ENCODE results near the gene TXNL4B.
"Not testable (repeated sequence)": the region's sequence is repeated elsewhere in the genome, so short reads cannot be mapped to it uniquely, and the experiment has no call there.

TXNL4B gene

GRCh38 chr16:72072514-72073342 lies 20.7 kb downstream of the TXNL4B start:
- no peak for DNase-seq

GRCh38 chr16:72068930-72069329 lies 24.5 kb downstream of the TXNL4B start:
- DNase-seq: no peak

DNA sequence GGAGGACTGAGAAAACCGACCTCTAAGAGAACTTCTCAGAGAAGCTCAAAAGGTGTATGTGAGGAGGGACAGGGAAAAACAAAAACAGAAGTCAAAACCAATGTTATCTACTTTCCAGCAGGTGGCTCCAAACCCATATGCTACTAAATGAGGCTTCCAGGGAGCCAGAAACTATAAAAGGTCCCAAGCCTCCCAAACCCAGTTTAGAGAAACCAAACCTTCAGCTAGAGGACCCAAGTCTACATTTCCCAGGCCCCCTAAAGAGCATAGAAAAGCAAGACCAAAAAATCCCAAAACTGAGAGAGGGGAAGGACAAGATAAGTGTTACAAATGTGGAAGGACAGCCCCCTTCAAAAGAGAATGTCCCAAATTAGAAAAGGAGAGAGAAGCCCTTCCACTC lies 26.7 kb downstream of the TXNL4B start:
- no peak for DNase-seq

DNA sequence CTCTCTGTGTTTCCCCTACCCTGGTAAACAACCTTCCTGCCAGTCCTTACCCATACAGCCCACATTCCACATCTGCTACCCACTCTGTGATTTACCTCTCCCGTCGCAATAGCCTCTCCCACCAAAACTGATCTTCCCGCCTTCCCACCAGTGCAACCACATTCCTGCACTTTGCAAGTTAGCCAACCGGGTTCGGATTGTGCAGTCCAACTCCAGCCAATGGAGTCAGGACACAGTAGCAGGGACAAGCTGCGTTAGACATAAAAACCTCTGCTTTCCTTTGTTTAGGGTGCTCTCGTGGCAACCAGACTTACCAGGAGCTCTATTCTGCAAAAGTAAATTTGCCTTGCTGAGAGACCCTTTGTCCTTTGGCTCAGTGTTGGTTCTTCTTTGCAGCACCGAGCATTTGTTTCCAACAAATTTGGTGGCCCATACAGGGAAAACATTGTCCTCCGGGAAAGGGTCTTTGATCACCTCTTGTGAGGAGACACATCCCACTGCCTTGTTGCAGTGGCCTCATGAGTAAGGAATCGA lies 29.0 kb downstream of the TXNL4B start:
- DNase-seq: no peak

DNA sequence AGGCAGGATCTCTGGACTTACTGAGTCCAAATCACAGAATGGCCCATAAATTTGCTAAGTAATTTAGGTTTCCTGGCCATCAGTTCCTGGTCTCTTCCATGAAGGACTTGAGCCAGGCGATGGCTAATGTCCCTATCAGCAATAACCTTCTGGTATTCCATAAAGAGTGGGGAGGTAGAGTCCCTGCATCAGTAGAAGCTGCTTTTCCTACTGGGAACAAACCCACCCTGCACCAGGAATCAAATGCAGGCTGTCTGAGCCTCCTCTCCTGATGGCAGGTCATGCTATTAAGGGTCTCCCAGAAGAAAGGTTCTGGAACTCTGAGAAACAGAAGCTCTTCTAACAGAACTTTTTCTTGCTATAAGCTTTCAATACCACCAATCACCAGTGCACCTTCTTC lies 31.9 kb downstream of the TXNL4B start:
- no peak for DNase-seq

DNA sequence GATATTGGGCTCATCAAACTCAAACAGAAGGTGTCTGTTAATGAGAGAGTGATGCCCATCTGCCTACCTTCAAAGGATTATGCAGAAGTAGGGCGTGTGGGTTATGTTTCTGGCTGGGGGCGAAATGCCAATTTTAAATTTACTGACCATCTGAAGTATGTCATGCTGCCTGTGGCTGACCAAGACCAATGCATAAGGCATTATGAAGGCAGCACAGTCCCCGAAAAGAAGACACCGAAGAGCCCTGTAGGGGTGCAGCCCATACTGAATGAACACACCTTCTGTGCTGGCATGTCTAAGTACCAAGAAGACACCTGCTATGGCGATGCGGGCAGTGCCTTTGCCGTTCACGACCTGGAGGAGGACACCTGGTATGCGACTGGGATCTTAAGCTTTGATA lies 33.0 kb downstream of the TXNL4B start:
- DNase-seq: no peak

- not testable (repeated sequence) for DNase-seq
These were observed 34.4 kb downstream of the TXNL4B start for GRCh38 chr16:72059060-72059459.

DNA sequence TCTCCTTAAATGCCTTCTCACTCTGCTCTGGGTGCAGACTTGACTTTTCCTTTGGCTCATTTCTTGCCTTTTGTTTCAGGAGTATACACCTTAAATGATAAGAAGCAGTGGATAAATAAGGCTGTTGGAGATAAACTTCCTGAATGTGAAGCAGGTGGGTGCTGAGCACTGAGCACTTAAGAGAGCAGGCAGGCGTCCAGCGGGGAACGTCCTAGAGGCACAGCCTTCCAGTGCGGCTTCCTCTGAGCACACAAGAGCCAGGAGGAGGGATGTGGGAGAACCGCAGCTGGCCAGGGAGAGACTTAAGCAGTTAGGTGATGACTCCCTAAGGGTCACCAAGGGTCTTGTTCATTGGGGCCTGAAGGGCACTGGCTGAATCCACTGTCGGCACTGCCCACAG lies 36.1 kb downstream of the TXNL4B start:
- DNase-seq: not testable (repeated sequence)

- no peak for DNase-seq
These were observed 37.5 kb downstream of the TXNL4B start for GRCh38 chr16:72055911-72056310.

DNA sequence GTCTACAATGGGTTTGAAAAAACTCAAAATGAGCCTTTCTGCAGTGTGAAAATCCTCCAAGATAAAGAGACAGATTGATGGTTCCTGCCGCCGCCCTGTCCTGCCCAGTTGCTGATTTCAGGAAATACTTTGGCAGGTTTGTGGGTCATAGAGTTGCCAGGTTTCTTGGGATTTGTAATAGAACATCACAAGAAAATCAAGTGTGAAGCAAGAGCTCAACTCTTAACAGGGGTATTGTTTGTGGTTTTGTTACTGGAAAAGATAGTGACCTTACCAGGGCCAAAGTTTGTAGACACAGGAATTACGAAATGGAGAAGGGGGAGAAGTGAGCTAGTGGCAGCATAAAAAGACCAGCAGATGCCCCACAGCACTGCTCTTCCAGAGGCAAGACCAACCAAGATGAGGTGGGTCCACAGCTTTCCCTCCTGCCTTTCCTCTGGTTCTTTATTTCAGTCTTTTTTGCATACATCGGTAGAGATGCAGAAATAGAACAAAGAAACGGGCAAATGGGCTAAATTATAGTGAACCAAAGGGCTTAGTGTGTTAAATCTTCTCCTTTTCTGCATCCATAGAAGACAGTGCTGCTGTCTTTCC lies 39.1 kb downstream of the TXNL4B start, which contains the start of gene HP:
Gene HP, plus strand, starts transcription at position 252 of the 594 bp plus-strand sequence. Its CDS starts 148 bp downstream, at position 400.
- not testable (repeated sequence) for DNase-seq

DNA sequence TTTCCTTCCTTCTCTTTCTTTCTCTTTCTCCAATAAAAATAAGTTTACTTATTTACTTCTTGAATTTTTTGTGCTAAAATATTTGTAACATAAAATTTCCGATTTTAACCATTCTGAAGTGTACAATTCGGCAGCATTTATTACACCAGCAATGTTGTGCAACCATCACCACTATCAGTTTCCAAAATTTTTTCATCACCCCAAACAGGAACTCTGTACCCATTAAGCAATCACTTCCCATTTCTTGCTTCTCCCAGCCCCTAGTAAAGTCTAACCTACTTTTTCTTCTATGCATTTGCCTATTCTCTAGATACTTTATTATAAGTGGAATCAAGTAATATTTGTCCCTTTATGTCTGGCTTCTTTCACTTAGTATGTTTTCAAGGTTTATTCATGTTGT lies 41.6 kb downstream of the TXNL4B start:
- no peak for DNase-seq

DNA sequence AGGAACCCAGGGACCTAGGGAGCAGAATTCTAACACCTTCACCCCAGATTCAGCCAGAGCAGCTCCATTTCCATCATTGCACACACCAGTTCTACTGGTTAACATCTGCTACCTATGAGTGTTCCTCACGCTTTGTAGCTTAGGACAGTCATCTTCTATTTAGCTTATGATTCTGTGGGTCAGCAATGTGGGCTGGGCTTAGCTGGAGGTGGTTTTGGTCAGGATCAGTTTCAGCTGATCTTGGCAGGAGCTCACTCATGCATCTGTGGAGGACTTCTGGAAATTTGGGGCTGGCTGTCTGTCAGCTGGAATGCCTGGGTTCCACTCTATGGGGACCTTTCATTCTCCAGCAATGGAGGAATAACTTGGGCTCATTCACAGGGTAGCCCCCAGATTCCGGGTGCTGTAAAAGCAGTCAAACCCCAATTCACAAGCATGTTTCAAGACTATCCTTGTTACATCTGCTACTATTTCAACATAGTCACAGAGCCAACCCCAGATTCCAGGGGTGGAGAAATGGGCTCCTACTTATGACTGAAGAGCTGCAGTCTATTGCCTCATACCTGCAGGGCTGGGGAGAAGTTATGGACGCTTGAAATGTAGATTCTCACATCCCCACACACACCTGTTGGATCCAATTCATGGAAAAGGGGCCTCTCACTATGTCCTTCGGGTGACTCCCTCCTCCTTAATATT lies 42.5 kb downstream of the TXNL4B start:
- no peak for DNase-seq

- DNase-seq: no peak
These were observed 44.3 kb downstream of the TXNL4B start for GRCh38 chr16:72049110-72049509.

DNA sequence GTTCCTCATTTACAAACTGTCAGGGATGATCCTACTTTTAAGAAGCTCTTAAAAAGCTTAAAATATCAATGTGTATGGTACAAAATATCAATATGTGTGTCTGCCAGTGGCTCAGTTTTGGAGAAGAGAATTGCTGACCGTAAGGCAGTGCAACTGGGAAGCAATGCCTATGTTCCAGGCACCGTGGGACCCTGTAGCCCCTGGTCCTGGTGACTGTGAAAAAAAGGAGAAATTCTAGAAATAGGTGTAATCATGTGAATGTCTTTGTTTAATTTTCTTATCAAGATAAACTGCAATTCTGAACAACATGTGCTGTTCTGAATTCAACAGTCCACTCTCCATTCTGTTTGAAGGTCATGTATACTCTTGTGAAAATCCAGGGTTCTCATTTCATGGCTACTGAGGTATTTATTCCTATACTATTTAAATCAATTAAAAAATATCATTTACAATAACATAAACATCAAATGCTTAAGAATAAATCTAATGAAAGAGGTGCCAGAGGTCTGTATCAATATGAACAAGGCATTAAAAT lies 48.5 kb downstream of the TXNL4B start:
- DNase-seq: no peak

- DNase-seq: no peak
These were observed 49.1 kb downstream of the TXNL4B start for GRCh38 chr16:72044296-72044695.

DNA sequence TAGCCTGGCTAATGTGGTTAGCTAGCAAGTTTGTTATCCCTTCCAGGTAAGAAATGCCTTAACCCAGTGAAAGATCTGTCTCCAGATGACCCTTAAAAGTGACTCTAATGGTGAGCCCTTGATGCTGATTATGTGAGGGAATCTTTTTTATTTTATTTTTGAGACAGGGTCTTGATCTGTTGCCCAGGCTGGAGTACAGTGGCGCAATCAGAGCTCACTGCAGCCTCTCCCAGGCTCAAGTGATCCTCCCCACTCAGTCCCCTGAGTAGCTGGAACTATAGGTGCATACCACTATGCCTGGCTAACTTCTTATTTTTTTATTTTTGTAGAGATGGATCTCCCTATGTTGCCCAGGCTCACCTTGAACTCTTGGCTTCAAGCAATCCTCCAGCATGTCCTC lies 49.9 kb downstream of the TXNL4B start:
- DNase-seq: no peak

DNA sequence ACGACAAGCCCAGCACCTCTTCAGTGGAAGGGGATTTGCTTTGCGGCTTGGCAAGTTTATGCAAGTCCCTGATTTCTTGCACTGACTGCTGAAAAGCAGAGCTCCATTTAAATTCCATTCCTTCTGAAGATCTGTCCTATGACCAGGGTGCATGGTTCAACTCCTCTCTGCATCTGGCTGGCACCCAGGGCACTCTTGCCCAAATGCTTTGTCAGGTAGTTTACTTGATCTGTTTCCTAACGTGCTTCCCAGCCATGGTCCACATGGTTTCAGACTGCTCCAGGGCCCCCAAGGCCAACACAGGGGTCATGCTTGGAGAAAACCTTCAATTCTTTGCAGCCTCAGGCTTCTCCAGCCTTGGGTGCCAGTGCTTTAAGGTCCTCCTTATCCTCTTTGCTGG lies 50.4 kb downstream of the TXNL4B start:
- DNase-seq: no peak

DNA sequence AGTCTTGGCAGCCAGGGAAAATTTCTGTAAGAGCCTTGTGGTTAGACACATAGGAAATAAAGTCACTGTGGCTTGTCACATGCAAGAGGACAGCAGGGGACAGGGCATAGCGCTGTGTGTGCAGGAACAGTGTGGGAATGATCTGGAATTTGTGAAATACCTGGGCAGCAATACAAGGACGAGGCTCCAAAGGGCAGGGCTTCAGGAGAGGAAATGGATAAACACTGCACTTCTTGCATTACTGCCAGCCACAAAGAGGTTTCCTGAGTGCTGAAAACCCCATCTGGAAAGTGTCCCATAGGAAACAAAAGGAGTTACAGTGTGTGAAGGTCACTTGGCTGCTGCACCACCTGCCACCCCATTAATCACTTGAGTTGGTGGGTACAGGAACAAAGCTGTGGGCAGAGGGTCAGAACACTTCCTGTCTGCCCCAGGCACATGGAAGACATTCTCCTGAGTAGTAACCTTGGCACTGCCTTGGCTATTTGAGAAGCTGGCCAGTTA lies 51.2 kb downstream of the TXNL4B start:
- no peak for DNase-seq

DNA sequence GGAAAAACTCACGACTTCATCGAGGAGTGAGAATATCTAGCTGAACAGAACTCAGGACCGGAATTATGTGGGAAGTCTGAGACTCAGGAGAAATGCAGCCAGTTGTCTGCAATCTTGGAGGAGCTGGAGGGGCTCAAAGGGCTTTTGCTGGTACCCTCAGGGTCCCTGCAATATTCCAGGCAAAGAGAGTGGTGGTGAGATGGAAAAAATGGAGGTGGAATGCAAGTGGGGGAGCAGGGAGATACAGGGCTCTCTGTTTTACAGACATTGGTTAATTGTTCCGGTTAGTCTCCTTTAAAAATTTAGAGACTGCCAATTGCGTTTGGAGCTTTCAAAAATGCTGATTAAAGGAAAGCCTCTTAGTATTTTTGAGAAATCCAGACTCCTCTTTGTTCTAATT lies 57.3 kb downstream of the TXNL4B start:
- DNase-seq: no peak

Data from GDM1 (cell line).